SU-DHL-6 (cell line): ENCODE measurements around the gene PASD1.

Source experiments
- CTCF ChIP-seq: fragments of 200-600 bp; sonication (generic); IDR thresholded peaks from one replicate; pipeline ENCODE4 v1.5.1; 2017; ENCODE audit warnings: antibody characterized with exemption, mild to moderate bottlenecking, low read length, moderate library complexity; ENCODE audit not compliant: insufficient read depth, poor library complexity, severe bottlenecking
- EZH2phosphoT487 ChIP-seq: fragments of 200-600 bp; sonication (generic), shearing (Covaris generic); conservative IDR thresholded peaks from 2 replicates; pipeline ENCODE4 v1.6.1; 2018; ENCODE audit warnings: mild to moderate bottlenecking, antibody characterized with exemption, low read length, moderate library complexity, mixed read lengths

GRCh38 chrX:151536571-151536970 is 26.9 kb upstream of the PASD1 start:
- TF ChIP-seq CTCF, result no peak
- TF ChIP-seq EZH2phosphoT487, result no peak
